ES-I3 (cell line): ENCODE data around the gene GRK2.
A peak's percentile ranks its signal among the peaks of the same experiment; 100 is the strongest.

Experiments
- H3K36me3 ChIP-seq: 2 replicates; pipeline ENCODE4 v1.6.1; 2013; ENCODE audit warnings: mild to moderate bottlenecking, low read length, control low read depth, moderate library complexity; ENCODE audit not compliant: insufficient read depth
- H3K4me1 ChIP-seq: 2 replicates; pipeline ENCODE4 v1.6.1; 2013; ENCODE audit warnings: mild to moderate bottlenecking, control low read depth, low read length; ENCODE audit not compliant: insufficient read depth
- H3K9ac ChIP-seq: 2 replicates; pipeline ENCODE4 v1.6.1; 2013; ENCODE audit warnings: low read depth, mild to moderate bottlenecking, low read length, moderate library complexity
- H3K9me3 ChIP-seq: 2 replicates; pipeline ENCODE4 v1.6.1; 2013; ENCODE audit warnings: mild to moderate bottlenecking, low read length, moderate library complexity; ENCODE audit not compliant: control insufficient read depth, insufficient read depth

The GRK2 gene

GRCh38 chr11:67289226-67289650 is 23.0 kb downstream of the GRK2 start, which contains the start of gene ANKRD13D:
Gene ANKRD13D, plus strand, starts transcription at chr11:67289303. Its CDS starts 158 bp downstream, at chr11:67289461.
- H3K9me3 ChIP-seq, result no peaks in the 10 kb centered on the region
- no peaks in the 10 kb centered on the region for H3K36me3 ChIP-seq
- peaks cover 9% of the 10 kb centered on the region for H3K4me1 ChIP-seq
- H3K9ac ChIP-seq, result peak within 1 kb of the TSS; percentile 73

- H3K9ac ChIP-seq, result peak overlapping the region; percentile 73
- H3K9me3 ChIP-seq, result no peaks in the 10 kb centered on the region
- H3K36me3 ChIP-seq, result no peaks in the 10 kb centered on the region
- H3K4me1 ChIP-seq, result peaks cover 9% of the 10 kb centered on the region
These were observed 23.6 kb downstream of the GRK2 start for GRCh38 chr11:67289651-67290479.

- Histone ChIP-seq H3K36me3 (no peaks in the 10 kb centered on the region), H3K9ac (no peak overlapping the region), H3K4me1 (peaks cover 9% of the 10 kb centered on the region), H3K9me3 (peaks cover 4% of the 10 kb centered on the region; the same call in 1 of the 2 replicates)
These were observed 24.5 kb downstream of the GRK2 start for GRCh38 chr11:67290801-67291200.

GRCh38 chr11:67291481-67292381 is 25.5 kb downstream of the GRK2 start:
- no peak overlapping the region for H3K9ac ChIP-seq
- H3K4me1 ChIP-seq, result peaks cover 9% of the 10 kb centered on the region
- H3K36me3 ChIP-seq, result peaks cover 4% of the 10 kb centered on the region; the same call in 1 of the 2 replicates
- peaks cover 7% of the 10 kb centered on the region; the same call in 1 of the 2 replicates for H3K9me3 ChIP-seq

DNA sequence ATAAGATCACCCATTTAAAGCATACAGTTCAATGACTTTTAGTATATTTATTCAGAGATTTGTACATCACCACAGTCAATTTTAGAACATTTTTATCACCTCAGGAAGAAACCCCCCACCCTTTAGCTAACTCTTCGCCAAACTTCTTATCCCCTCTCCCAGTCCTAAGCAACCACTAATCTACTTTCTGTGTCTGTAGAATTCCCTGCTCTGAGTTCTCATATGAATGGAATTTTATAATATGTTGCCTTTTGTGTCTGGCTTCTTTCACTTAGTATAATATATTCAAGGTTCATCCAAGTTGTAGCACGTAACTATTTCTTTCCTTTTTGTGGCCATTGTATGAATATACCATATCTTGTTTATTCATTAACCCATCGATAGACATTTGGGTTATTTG is 26.4 kb downstream of the GRK2 start:
- H3K9me3 ChIP-seq, result peaks cover 7% of the 10 kb centered on the region; the same call in 1 of the 2 replicates
- no peak overlapping the region for H3K9ac ChIP-seq
- peaks cover 6% of the 10 kb centered on the region for H3K4me1 ChIP-seq
- H3K36me3 ChIP-seq, result peaks cover 4% of the 10 kb centered on the region; the same call in 1 of the 2 replicates

GRCh38 chr11:67293090-67293489 is 26.8 kb downstream of the GRK2 start:
- peaks cover 2% of the 10 kb centered on the region for H3K4me1 ChIP-seq
- no peak overlapping the region for H3K9ac ChIP-seq
- peaks cover 7% of the 10 kb centered on the region; the same call in 1 of the 2 replicates for H3K9me3 ChIP-seq
- H3K36me3 ChIP-seq, result peaks cover 4% of the 10 kb centered on the region; the same call in 1 of the 2 replicates

GRCh38 chr11:67295846-67296245 is 29.6 kb downstream of the GRK2 start:
- no peaks in the 10 kb centered on the region for H3K4me1 ChIP-seq
- no peak overlapping the region for H3K9ac ChIP-seq
- peaks cover 7% of the 10 kb centered on the region; the same call in 1 of the 2 replicates for H3K9me3 ChIP-seq
- peaks cover 7% of the 10 kb centered on the region; the same call in 1 of the 2 replicates for H3K36me3 ChIP-seq

GRCh38 chr11:67298786-67299185 is 32.5 kb downstream of the GRK2 start:
- H3K9me3 ChIP-seq, result peaks cover 7% of the 10 kb centered on the region; the same call in 1 of the 2 replicates
- H3K36me3 ChIP-seq, result peaks cover 10% of the 10 kb centered on the region; the same call in 1 of the 2 replicates
- H3K4me1 ChIP-seq, result no peaks in the 10 kb centered on the region
- no peak overlapping the region for H3K9ac ChIP-seq

DNA sequence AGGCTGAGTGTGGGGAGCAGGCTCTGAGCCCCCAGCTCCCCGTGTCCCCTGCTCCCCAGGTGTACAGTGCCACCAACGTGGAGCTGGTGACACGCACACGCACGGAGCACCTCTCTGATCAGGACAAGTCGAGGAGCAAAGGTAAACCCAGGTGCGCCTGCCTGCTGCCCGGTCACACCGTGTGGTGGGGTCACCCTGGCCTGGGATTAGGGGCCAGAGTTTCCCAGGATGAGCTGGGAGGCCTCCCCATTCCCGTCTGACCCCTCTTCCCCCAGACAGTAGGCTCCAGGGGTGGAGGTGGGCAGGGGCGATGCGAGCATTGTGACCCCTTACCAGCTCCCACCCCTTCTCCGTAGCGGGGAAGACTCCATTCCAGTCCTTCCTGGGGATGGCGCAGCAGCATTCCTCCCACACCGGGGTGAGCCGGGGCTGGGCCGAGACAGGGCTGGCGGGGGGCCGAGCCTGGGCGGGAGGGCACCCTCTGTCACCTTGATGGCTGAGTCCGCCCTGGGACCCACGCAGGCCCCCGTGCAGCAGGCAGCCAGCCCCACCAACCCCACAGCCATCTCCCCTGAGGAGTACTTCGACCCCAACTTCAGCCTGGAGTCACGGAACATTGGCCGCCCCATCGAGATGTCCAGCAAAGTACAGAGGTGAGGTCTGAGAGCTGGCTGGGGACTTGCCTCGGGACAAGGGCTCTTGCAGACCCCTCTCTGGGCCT is 33.4 kb downstream of the GRK2 start:
- peaks cover 10% of the 10 kb centered on the region; the same call in 1 of the 2 replicates for H3K36me3 ChIP-seq
- H3K9ac ChIP-seq, result no peak overlapping the region
- H3K4me1 ChIP-seq, result no peaks in the 10 kb centered on the region
- H3K9me3 ChIP-seq, result peaks cover 7% of the 10 kb centered on the region; the same call in 1 of the 2 replicates

DNA sequence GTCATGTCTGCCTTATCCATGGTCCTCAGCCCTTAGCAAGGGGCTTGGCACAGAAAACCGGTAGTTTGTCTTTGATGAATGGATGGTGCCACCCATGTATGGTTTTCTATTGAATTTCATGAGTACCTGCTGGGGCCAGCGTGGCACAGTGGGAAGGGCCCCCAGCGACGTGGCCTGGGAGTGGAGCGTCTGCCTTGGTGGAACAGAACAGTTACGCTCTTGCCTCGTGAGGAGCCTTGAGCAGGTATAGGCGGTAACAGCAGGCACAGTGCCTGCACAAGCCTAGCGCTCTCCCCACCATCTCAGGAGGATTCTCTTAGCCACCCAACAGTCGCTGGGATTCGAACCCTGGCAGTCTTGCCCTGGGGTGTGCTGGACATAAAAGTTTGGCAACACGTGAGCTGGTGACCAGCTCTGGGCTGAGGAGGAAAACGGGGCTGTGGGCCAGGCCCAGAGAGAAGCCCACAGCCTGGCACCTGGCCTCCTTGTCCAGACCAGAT is 34.0 kb downstream of the GRK2 start:
- Histone ChIP-seq H3K36me3 (peaks cover 10% of the 10 kb centered on the region; the same call in 1 of the 2 replicates), H3K9ac (no peak overlapping the region), H3K9me3 (peaks cover 7% of the 10 kb centered on the region; the same call in 1 of the 2 replicates), H3K4me1 (no peaks in the 10 kb centered on the region)

GRCh38 chr11:67300756-67301312 is 34.6 kb downstream of the GRK2 start:
- Histone ChIP-seq H3K9ac (no peak overlapping the region), H3K36me3 (peaks cover 10% of the 10 kb centered on the region; the same call in 1 of the 2 replicates), H3K4me1 (no peaks in the 10 kb centered on the region), H3K9me3 (peaks cover 3% of the 10 kb centered on the region; the same call in 1 of the 2 replicates)

DNA sequence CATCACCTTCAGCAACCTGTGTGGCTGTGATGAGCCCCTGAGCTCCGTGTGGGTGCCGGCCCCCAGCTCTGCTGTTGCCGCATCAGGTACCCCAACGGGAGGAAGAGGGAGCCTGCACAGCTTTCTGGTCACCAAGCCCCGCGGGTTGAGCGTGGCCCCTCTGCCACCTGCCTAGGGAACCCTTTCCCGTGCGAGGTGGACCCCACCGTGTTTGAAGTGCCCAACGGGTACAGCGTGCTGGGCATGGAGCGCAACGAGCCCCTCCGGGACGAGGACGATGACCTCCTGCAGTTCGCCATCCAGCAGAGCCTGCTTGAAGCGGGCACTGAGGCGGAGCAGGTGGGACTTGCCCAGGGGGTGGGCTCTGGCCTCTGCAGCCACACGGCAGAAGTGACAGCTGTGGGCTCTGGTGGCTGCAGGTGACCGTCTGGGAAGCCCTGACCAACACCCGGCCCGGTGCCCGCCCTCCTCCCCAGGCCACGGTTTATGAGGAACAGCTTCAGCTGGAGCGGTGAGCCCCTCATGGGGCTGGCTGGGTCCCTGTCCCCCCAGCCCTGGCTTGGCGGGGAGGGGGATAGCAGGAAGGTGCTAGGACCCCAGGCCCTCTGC is 35.1 kb downstream of the GRK2 start:
- no peaks in the 10 kb centered on the region for H3K4me1 ChIP-seq
- peaks cover 9% of the 10 kb centered on the region; the same call in 1 of the 2 replicates for H3K36me3 ChIP-seq
- H3K9ac ChIP-seq, result no peak overlapping the region
- H3K9me3 ChIP-seq, result no peaks in the 10 kb centered on the region
